Measurements from ENCODE around the gene PRUNE2.

Gene PRUNE2

DNA sequence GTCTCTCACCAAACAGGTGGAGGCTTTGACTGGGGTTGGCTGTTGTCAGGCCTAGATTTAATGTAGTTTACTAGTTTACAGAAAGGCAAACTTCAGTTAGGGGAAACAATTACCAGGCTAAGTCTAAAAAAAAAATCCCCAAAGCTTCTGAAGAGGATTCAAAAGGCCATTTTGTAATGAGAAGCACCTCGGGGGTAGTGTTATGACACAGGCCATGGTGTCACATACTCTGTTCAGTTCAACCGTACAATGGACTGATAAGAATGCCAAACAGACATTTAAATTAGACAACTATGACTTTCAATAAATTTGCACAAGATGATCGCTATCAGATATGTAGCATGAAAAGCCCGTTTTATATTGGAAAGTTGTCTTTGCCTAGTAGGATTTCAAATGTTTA is 261.7 kb downstream of the PRUNE2 start:
- TF ChIP-seq, protein P1, sequence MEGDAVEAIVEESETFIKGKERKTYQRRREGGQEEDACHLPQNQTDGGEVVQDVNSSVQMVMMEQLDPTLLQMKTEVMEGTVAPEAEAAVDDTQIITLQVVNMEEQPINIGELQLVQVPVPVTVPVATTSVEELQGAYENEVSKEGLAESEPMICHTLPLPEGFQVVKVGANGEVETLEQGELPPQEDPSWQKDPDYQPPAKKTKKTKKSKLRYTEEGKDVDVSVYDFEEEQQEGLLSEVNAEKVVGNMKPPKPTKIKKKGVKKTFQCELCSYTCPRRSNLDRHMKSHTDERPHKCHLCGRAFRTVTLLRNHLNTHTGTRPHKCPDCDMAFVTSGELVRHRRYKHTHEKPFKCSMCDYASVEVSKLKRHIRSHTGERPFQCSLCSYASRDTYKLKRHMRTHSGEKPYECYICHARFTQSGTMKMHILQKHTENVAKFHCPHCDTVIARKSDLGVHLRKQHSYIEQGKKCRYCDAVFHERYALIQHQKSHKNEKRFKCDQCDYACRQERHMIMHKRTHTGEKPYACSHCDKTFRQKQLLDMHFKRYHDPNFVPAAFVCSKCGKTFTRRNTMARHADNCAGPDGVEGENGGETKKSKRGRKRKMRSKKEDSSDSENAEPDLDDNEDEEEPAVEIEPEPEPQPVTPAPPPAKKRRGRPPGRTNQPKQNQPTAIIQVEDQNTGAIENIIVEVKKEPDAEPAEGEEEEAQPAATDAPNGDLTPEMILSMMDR (IDR thresholded peaks at IDR 0.05; ENCODE audit: low read depth, low read length), result no peak
- H3K4me3 ChIP-seq (ENCODE audit: low read depth, low read length), result no peak overlapping the region

DNA sequence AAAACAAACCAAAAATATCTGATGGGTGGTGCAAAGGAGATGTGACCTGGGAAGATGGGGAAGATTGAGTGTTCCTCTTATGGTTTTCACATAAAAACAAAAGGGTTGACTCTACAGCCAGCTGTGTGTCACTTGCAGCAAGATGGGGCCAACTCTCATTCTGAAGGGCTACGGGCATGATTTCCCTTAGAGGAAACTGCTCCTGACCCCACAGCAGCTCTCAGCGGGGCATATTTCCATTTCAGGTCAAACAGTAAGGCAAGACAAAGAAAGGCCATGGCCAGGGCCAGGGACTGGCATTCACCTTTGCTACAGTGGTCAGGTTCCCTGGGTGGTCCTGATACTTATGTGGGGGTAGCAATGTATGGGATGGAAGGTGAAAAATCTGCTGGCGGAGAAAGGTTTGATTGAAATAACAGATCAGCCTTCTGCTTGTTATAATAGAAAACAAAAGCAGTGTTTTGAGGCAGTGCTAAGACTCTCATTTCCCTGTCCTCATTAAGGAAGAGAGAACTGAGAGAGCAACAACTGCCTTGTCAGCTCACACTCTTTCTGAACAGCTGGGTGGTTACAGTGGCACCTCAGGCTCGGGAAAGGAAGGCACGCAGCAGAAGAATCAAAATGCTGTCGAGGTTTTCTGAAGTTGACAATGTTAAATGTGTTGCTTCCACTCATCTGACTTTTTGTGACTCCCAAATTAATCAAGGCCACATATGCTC is 262.4 kb downstream of the PRUNE2 start:
- no peak overlapping the region for H3K4me3 ChIP-seq (ENCODE audit: low read depth, low read length)
- TF ChIP-seq, protein P1 (IDR thresholded peaks at IDR 0.05; ENCODE audit: low read depth, low read length), result no peak

DNA sequence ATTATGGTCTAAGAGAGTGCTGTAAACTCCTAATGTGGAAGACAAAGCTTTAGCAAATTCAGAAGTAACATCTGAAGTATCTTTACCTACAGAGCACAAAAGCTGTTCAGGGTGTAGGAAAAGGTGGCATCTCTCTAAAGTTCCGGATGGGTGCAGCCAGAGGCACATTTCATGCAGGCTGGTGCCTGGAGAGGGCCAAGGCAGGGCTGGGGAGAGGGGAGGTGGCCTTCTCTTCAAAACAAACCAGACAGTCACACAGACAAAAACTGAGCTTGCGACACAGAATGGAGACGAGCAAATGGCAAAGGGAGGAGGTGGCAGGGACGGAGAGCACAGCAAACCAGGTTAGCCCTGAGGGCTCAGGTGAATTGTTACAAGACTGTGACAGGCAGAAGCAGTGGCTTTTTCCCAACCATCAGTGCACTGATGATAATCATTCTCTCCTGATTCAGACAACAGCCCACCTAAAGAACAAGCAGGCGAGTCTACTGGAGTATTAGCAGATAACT is 263.2 kb downstream of the PRUNE2 start:
- TF ChIP-seq, protein P1 (IDR thresholded peaks at IDR 0.05; ENCODE audit: low read depth, low read length), result no peak
- H3K4me3 ChIP-seq (ENCODE audit: low read depth, low read length), result no peak overlapping the region

DNA sequence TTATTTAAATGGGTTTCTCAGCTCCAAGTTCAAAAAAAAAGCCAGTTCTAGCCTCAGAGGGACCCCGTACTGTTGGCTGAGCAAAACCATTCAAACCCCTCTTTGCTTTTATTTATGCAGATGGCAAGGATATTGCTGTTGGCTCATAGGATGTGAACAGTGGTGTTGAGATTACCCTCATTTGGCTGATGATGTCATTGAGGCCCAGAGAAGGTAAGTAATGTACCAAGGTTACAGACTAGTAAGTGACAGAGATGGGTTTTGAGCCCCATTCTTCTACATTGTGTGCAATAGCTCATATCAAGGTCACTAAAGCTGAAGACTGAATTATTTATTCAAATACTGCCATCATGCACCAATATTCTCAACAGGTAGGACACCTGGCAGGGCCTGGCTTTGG is 263.8 kb downstream of the PRUNE2 start:
- TF ChIP-seq, protein P1 (IDR thresholded peaks at IDR 0.05; ENCODE audit: low read depth, low read length), result no peak

DNA sequence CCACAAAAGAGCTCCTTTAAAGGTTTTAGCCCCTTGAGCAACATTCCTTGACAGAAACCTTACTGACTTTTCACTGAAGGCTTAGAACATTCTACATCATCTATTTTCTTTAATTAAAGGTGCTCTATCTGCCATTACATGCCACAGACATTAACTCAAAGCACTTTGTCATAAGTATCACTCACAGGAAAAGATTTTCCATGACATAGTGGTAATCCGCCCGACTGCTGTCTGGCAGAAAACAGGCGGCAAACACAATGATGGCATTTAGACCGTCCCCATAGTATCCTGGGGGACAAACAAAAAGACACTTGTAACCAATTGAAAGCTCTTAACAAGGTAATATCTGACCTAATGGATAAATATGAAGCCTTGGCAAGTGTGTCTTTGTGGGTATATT is 267.9 kb downstream of the PRUNE2 start:
- no peak overlapping the region for H3K4me3 ChIP-seq (ENCODE audit: low read depth, low read length)
- TF ChIP-seq, protein P1 (IDR thresholded peaks at IDR 0.05; ENCODE audit: low read depth, low read length), result no peak

More for the DNA sequence above, 263.8 kb downstream of the PRUNE2 start:
- no peak overlapping the region for H3K4me3 ChIP-seq (ENCODE audit: low read depth, low read length)

DNA sequence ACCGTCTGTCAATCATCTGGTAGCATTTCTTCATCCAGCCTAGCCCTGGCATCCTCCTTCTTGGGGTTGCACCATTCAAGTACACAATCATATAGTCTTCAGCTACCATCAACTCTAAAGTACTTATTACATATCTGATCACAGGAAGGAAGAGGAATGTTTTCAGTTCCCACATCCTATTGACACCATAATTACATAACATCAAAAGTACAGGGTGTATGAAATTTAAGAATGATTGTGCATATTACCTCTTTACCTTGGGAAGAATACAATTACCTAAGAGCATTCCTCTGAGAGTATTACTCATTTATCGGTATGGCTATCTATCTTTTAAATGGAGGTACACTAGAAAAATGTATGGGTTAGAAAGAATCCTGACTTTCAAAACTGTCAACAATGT is 268.5 kb downstream of the PRUNE2 start:
- TF ChIP-seq, protein P1 (IDR thresholded peaks at IDR 0.05; ENCODE audit: low read depth, low read length), result no peak
- H3K4me3 ChIP-seq (ENCODE audit: low read depth, low read length), result no peak overlapping the region

DNA sequence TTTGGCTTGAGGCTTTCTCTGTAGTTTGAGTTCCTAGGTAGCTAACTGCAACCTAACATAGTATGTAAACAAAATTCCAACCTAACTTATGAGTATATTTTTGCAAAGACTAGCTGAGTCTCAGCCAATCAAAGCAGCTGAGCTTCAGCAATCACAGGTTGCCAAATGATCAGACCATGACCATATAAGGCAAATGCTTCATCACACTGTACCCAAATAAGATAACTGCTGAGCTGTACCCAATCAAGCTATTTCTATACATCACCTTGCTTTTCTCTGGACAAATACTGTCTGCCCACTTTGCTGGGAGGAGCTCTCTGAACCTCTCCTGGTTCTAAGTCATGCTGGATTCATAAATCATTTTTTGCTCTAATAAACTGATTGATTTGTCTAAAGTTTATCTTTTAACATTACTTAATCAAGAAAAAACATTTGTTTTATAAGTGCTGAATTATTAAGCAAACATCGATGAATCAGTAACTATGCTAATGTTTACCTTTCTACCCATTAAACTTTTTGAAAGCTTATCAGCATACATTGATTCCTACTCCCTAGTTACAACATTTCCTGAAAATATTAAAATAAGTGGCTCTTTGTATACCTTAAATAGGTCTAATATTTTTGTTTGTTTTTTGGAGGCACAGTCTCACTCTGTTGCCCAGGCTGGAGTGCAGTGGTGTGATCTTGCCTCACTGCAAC is 271.4 kb downstream of the PRUNE2 start:
- H3K4me3 ChIP-seq (ENCODE audit: low read depth, low read length), result no peak overlapping the region
- TF ChIP-seq, protein P1 (IDR thresholded peaks at IDR 0.05; ENCODE audit: low read depth, low read length), result no peak

All from WI38 (cell line).